K562 (cell line): ENCODE data around the gene TENM4.

Source experiments
- BCLAF1 ChIP-seq, 2 experiments: fragments of 450-650 bp in 1 of 2; IDR thresholded peaks; 2 replicates each; pipeline ENCODE4 v1.6.1; 2011 to 2017; ENCODE audit warnings: low read depth in 2 of 2, antibody characterized with exemption in 1 of 2, borderline replicate concordance in 1 of 2, low read length in 1 of 2, mild to moderate bottlenecking in 1 of 2, mixed read lengths in 1 of 2; ENCODE audit not compliant: control insufficient read depth in 1 of 2
- MAFG ChIP-seq: fragments of 450-650 bp; conservative IDR thresholded peaks from 2 replicates; pipeline ENCODE4 v1.6.1; 2016; ENCODE audit warnings: missing genetic modification characterization, missing compliant biosample characterization
- MAX ChIP-seq: sonication (generic); formaldehyde crosslinking; IDR thresholded peaks from 2 replicates; pipeline ENCODE4 v1.9.0; 2022; ENCODE audit warnings: mild to moderate bottlenecking, missing genetic modification reagents
- ZBTB8A ChIP-seq: fragments of 450-650 bp; IDR thresholded peaks from 2 replicates; pipeline ENCODE4 v1.6.1; 2018; ENCODE audit warnings: mild to moderate bottlenecking, moderate library complexity; ENCODE audit not compliant: partially characterized antibody
- ZNF174 ChIP-seq: fragments of 250-450 bp; sonication (Bioruptor Pico); IDR thresholded peaks from 2 replicates; pipeline ENCODE4 v1.4.0; 2020; ENCODE audit warnings: mild to moderate bottlenecking
- ZNF609 ChIP-seq: sonication (generic); formaldehyde crosslinking; IDR thresholded peaks from 2 replicates; pipeline ENCODE4 v1.8.1; 2023; ENCODE audit warnings: missing genetic modification reagents, mild to moderate bottlenecking, borderline replicate concordance

- no peak for TF ChIP-seq BCLAF1 (IDR thresholded peaks at IDR 0.05; ENCODE audit: borderline replicate concordance in 1 of 2, control insufficient read depth in 1 of 2, low read depth in 2 of 2, low read length in 1 of 2)
- TF ChIP-seq ZNF609 (CRISPR knock-in tag), result no peak
- TF ChIP-seq MAFG (tag), result no peak
- TF ChIP-seq ZBTB8A, result no peak
- TF ChIP-seq MAX, result no peak
- no peak for TF ChIP-seq ZNF174 (CRISPR knock-in tag)
These were observed 741.2 kb downstream of the TENM4 start for GRCh38 chr11:78699609-78700135.
